HL-60 (cell line): Measurements from ENCODE around the gene KREMEN2.

ENCODE experiments used
- DNase-seq, 2 experiments: peaks; one replicate each; pipeline ENCODE4 v3.0.0-alpha.2; 2010 to 2020; ENCODE audit warnings: low read depth in 1 of 2, low spot score in 1 of 2
- H3K27ac ChIP-seq: fragments of 250-450 bp; sonication (Bioruptor Pico); replicated peaks from 2 replicates; pipeline ENCODE4 v1.5.1; 2020; ENCODE audit warnings: mild to moderate bottlenecking, moderate library complexity
- H3K27me3 ChIP-seq: fragments of 250-450 bp; sonication (Bioruptor Pico); 2 replicates; pipeline ENCODE4 v1.5.1; 2021; ENCODE audit warnings: mild to moderate bottlenecking, moderate library complexity; ENCODE audit not compliant: insufficient read depth, poor library complexity, severe bottlenecking
- H3K4me3 ChIP-seq: replicated peaks from 2 replicates; pipeline ENCODE4 v1.5.1; 2011; ENCODE audit warnings: mild to moderate bottlenecking, control low read depth, low read length; ENCODE audit not compliant: insufficient read depth
- GABPA ChIP-seq: IDR thresholded peaks from 2 replicates; pipeline ENCODE4 v1.6.1; 2012; ENCODE audit warnings: low read depth
- POLR2AphosphoS5 ChIP-seq: IDR thresholded peaks from 2 replicates; pipeline ENCODE4 v1.6.1; 2012; ENCODE audit warnings: low read depth
- SPI1 ChIP-seq: IDR thresholded peaks from 2 replicates; pipeline ENCODE4 v1.6.1; 2012; ENCODE audit warnings: low read depth, mild to moderate bottlenecking, borderline replicate concordance
- TF ChIP-seq, protein P1 (sequence below): IDR thresholded peaks from one replicate; pipeline ENCODE4 v1.5.1; 2011; ENCODE audit warnings: low read length, control low read depth, inconsistent platforms; ENCODE audit not compliant: insufficient read depth
- TF ChIP-seq, protein P2 (sequence below): IDR thresholded peaks from 2 replicates; pipeline ENCODE4 v1.6.1; 2012; ENCODE audit warnings: low read depth; ENCODE audit not compliant: insufficient replicate concordance

KREMEN2 gene

DNA sequence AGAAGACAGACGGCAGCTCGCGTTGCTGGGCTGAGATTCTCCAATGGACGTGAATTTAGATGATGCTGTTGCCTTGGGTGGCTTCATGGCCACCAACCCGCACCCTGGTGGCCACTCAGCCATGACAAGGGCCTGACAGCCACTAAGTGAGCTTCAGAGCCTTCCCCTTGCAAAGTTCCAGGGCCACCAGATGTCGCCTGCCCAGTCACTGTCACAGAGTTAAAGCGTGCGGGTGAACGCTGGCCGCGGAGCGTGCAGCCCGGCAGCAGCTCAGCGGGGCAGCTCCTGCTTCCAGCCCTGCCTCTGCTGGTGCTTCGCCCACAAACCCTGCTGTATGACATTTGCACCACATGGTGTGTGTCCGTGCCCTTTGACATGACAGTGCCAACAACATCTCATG, 13.3 kb upstream of the KREMEN2 start:
- TF ChIP-seq GABPA, result no peak
- TF ChIP-seq, protein P1, sequence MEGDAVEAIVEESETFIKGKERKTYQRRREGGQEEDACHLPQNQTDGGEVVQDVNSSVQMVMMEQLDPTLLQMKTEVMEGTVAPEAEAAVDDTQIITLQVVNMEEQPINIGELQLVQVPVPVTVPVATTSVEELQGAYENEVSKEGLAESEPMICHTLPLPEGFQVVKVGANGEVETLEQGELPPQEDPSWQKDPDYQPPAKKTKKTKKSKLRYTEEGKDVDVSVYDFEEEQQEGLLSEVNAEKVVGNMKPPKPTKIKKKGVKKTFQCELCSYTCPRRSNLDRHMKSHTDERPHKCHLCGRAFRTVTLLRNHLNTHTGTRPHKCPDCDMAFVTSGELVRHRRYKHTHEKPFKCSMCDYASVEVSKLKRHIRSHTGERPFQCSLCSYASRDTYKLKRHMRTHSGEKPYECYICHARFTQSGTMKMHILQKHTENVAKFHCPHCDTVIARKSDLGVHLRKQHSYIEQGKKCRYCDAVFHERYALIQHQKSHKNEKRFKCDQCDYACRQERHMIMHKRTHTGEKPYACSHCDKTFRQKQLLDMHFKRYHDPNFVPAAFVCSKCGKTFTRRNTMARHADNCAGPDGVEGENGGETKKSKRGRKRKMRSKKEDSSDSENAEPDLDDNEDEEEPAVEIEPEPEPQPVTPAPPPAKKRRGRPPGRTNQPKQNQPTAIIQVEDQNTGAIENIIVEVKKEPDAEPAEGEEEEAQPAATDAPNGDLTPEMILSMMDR, result no peak
- TF ChIP-seq POLR2AphosphoS5, result no peak
- TF ChIP-seq, protein P2, sequence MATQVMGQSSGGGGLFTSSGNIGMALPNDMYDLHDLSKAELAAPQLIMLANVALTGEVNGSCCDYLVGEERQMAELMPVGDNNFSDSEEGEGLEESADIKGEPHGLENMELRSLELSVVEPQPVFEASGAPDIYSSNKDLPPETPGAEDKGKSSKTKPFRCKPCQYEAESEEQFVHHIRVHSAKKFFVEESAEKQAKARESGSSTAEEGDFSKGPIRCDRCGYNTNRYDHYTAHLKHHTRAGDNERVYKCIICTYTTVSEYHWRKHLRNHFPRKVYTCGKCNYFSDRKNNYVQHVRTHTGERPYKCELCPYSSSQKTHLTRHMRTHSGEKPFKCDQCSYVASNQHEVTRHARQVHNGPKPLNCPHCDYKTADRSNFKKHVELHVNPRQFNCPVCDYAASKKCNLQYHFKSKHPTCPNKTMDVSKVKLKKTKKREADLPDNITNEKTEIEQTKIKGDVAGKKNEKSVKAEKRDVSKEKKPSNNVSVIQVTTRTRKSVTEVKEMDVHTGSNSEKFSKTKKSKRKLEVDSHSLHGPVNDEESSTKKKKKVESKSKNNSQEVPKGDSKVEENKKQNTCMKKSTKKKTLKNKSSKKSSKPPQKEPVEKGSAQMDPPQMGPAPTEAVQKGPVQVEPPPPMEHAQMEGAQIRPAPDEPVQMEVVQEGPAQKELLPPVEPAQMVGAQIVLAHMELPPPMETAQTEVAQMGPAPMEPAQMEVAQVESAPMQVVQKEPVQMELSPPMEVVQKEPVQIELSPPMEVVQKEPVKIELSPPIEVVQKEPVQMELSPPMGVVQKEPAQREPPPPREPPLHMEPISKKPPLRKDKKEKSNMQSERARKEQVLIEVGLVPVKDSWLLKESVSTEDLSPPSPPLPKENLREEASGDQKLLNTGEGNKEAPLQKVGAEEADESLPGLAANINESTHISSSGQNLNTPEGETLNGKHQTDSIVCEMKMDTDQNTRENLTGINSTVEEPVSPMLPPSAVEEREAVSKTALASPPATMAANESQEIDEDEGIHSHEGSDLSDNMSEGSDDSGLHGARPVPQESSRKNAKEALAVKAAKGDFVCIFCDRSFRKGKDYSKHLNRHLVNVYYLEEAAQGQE, result no peak
- TF ChIP-seq SPI1, result no peak
- DNase-seq, result no peak
- Histone ChIP-seq H3K27ac (no peak overlapping the region), H3K4me3 (no peak overlapping the region), H3K27me3 (no peaks in the 10 kb centered on the region)

DNA sequence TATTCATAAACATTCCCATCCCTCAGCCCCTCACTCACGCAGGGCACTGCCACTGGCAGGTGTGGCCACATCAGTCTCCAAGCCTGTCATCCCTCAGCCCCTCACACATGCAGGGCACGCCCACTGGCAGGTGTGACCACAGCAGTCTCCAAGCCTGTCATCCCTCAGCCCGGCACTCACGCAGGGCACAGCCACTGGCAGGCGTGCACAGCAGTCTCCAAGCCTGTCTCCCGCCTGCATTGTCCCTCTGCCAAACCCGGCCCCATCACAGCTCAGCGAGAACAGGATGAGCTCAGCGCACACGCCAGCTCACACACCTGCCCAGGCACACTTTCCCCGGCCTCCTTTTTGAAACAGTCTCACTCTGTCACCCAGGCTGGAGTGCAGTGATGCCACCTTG, 11.4 kb upstream of the KREMEN2 start:
- H3K27ac ChIP-seq, result no peak overlapping the region
- TF ChIP-seq SPI1, result no peak
- TF ChIP-seq POLR2AphosphoS5, result no peak
- TF ChIP-seq, protein P1, result no peak
- no peak for TF ChIP-seq GABPA
- TF ChIP-seq, protein P2, result no peak
- H3K4me3 ChIP-seq, result no peak overlapping the region
- H3K27me3 ChIP-seq, result no peaks in the 10 kb centered on the region
- no peak for DNase-seq

DNA sequence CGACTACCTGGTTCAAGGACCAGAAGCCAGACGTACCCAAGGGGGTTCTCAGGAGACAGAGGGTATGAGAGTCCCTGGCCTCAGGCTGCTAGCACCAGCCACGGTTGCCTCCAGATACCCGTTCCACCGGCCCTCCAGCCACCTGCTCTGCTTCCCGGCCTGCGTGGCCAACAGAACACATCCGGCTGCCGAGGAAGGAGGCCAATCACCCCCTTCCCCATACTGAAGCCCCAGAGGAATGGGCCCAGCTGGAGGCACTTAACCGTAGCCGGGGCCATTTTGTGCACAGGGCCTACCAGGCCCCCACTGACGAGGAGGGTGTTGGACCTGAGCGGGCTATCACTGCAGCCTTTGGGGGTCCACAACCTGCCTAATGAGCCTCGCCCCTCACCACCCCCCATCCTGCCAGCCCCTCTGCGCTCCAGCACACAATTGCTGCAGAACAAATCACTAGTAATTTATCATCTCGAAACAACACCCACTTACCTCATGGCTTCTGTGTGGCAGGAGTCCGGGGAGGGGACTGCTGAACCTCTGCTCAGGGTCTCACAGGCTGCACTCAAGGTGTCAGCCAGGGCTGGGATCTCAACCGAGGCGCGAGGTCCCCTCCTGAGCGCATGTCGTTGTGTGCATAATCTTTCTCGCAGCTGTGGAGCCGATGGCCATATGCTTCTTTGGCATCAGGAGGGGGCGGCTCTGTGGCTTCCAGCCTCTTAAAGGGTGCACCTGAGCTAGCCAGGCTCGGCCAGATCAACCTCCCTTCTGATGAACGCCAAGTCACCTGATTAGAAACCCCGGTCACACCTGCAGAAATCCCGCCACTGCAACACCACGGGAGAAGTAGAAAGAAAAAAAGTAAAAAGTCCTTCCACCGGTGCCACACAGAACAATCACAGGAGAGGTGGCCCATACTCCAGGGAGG, 10.1 kb upstream of the KREMEN2 start:
- TF ChIP-seq, protein P1, result no peak
- TF ChIP-seq POLR2AphosphoS5, result no peak
- TF ChIP-seq, protein P2, result no peak
- TF ChIP-seq GABPA, result no peak
- no peak for TF ChIP-seq SPI1
- no peak overlapping the region for H3K27ac ChIP-seq
- no peak overlapping the region for H3K4me3 ChIP-seq
- no peaks in the 10 kb centered on the region for H3K27me3 ChIP-seq
- DNase-seq, result no peak
